Measurements from ENCODE around the gene CD248. TPM values are rescaled to one million over a fixed set of nuclear protein-coding genes. Genes with fewer than 3 reads are reported as not detected.

The CD248 gene
- total and polyA plus RNA-seq, 2 donors (not counting 1 experiment from before 2014, with no cell fraction given) = 0.40 to 0.96 TPM

DNA sequence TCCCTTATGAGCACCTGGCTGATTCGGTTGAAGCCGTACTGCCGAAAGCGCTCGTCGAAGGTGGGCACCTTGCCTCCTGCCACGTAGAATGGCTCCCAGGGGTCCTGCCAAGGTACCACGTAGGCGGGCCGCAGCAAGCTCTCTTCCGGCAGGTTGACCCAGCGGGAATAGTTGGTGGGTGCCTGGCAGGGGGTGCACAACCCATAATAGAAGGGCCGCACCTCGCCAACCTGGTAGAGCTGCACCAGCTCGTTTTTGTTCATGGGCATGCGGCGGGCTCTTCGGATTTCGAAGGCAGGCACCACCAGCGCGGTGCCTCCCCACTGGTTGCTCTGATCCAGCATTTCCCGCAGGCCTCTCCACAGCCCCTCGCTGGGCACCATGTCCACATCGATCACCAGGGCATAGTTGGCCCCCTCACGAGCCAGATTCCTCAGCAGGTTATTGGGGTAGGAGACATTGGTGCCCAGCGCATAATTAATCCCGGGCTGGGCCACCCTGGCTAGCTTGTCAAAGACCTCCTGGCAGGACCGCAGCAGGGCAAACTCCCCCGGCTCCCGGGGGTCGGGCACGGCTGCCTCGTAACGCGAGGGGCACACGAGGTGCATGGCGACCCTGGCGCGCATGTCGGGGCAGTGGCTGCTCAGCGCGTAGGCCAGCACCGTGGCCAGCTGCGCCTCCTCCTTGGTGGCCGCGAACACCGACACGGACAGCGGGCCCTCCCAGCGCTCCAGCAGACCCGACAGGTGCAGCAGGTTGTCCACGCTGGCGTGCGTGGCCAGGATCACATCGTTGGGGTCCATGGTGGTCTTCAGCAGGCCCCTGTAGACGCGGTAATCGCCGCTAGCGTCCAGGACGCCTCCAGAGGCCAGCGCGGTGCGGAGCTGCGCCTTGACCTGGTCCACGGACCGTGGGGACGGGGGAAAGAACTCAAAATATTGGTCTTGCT, 29.9 kb upstream of the CD248 start:
- Histone ChIP-seq H3K79me2 (ENCODE audit: control insufficient read depth, insufficient read depth, low read length) (peaks cover 27% of the 10 kb centered on the region), H3K36me3 (replicated peaks in 1 of 2; ENCODE audit: control extremely low read depth in 1 of 2, control insufficient read depth in 1 of 2, extremely low read depth in 1 of 2, insufficient read depth in 2 of 2, low read length in 1 of 2) (peaks cover 0 to 6% of the 10 kb centered on the region in 2 experiments), H3K4me1 (ENCODE audit: control insufficient read depth in 2 of 2, insufficient read depth in 2 of 2, low read length in 2 of 2) (peaks cover 19 to 44% of the 10 kb centered on the region in 2 donors), H3K9me3 (ENCODE audit: control extremely low read depth in 1 of 3, control insufficient read depth in 2 of 3, insufficient read depth in 1 of 3, low read length in 2 of 3) (no peaks in the 10 kb centered on the region), H3K9ac (ENCODE audit: low read length) (peak overlapping the region; percentile 82), H3K4me2 (replicated peaks; ENCODE audit: low read depth, low read length, poor library complexity, severe bottlenecking) (peak overlapping the region; percentile 85), H3K4me3 (ENCODE audit: control extremely low read depth in 1 of 5, extremely low read depth in 1 of 5, insufficient read depth in 1 of 5, low read depth in 2 of 5, low read length in 4 of 5) (peak overlapping the region; percentile 45 to 85 (median 78)), H3K27ac (ENCODE audit: low read length in 2 of 2) (peak overlapping the region; percentile 44 to 53), H2AFZ (ENCODE audit: insufficient read depth, low read depth, low read length, poor library complexity, severe bottlenecking) (peak overlapping the region; percentile 90), H4K20me1 (ENCODE audit: control insufficient read depth, insufficient read depth, low read length, poor library complexity, severe bottlenecking) (peaks cover 29% of the 10 kb centered on the region), H3K27me3 (replicated peaks in 1 of 4; ENCODE audit: control extremely low read depth in 1 of 4, control insufficient read depth in 3 of 4, insufficient read depth in 4 of 4, low read length in 3 of 4) (no peaks in the 10 kb centered on the region)
- WGBS (ENCODE audit: insufficient coverage) = 34% methylated on average over 68 of the region's 68 CpGs
- Mint-ChIP-seq H3K27me3 (no peaks in the 10 kb centered on the region), H3K4me1 (peaks cover 48% of the 10 kb centered on the region), H3K27ac (peak overlapping the region; percentile 96), H3K4me3 (peak overlapping the region; percentile 83), H3K9me3 (ENCODE audit: insufficient read depth) (no peaks in the 10 kb centered on the region)
- DNase-seq = no peak
- ATAC-seq (ENCODE audit: low read depth) = no peak
- POLR2A ChIA-PET = no interaction called here
- no peak for TF ChIP-seq EZH2 (IDR thresholded peaks at IDR 0.05; ENCODE audit: borderline replicate concordance, insufficient read depth, low read depth, low read length, poor library complexity, severe bottlenecking)
- TF ChIP-seq, protein P1, sequence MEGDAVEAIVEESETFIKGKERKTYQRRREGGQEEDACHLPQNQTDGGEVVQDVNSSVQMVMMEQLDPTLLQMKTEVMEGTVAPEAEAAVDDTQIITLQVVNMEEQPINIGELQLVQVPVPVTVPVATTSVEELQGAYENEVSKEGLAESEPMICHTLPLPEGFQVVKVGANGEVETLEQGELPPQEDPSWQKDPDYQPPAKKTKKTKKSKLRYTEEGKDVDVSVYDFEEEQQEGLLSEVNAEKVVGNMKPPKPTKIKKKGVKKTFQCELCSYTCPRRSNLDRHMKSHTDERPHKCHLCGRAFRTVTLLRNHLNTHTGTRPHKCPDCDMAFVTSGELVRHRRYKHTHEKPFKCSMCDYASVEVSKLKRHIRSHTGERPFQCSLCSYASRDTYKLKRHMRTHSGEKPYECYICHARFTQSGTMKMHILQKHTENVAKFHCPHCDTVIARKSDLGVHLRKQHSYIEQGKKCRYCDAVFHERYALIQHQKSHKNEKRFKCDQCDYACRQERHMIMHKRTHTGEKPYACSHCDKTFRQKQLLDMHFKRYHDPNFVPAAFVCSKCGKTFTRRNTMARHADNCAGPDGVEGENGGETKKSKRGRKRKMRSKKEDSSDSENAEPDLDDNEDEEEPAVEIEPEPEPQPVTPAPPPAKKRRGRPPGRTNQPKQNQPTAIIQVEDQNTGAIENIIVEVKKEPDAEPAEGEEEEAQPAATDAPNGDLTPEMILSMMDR (IDR thresholded peaks at IDR 0.05) = no peak
- CTCF ChIA-PET = interaction anchor here (1.0 to 5.2 kb wide), 3 partner anchors 35 to 42 kb away, joined by 3 to 44 read pairs (median 19); no protein-coding TSS in a partner anchor
- intact Hi-C loops (cut with micrococcal nuclease) = loop anchor here (5.0 kb wide), 1 partner anchor 41 kb away; no protein-coding TSS in a partner anchor
